ENCODE data around the gene RABGGTA.

DNA sequence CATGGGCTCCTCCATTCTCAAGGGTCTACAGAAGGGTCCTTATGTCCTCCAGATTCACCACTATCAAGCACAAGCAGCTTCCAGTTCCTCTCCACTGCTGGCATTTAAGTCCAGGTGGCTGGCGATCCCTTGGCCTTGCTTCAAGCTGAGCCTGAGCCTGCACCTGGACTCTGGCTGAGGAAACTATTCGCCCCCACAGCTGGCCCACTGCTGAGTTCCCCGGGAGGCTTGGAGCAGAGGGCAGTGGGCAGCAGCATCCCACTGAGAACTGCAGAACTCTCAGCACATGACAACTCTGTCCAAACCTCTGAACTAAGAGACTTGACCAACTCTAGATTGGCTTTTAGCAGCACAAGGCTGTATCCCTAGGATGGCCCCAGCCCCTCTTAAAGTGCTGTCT is 11.3 kb upstream of the RABGGTA start:
- TF ChIP-seq, protein P1, sequence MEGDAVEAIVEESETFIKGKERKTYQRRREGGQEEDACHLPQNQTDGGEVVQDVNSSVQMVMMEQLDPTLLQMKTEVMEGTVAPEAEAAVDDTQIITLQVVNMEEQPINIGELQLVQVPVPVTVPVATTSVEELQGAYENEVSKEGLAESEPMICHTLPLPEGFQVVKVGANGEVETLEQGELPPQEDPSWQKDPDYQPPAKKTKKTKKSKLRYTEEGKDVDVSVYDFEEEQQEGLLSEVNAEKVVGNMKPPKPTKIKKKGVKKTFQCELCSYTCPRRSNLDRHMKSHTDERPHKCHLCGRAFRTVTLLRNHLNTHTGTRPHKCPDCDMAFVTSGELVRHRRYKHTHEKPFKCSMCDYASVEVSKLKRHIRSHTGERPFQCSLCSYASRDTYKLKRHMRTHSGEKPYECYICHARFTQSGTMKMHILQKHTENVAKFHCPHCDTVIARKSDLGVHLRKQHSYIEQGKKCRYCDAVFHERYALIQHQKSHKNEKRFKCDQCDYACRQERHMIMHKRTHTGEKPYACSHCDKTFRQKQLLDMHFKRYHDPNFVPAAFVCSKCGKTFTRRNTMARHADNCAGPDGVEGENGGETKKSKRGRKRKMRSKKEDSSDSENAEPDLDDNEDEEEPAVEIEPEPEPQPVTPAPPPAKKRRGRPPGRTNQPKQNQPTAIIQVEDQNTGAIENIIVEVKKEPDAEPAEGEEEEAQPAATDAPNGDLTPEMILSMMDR (IDR thresholded peaks at IDR 0.05), result no peak
- TF ChIP-seq POLR2AphosphoS5 (IDR thresholded peaks at IDR 0.05) (no peak), EP300 (IDR thresholded peaks at IDR 0.05) (no peak), POLR2A (IDR thresholded peaks at IDR 0.05) (no peak)

All from upper lobe of left lung (tissue), 4 donors.